ENCODE measurements around the gene TMEM205. TPM values are rescaled to one million over a fixed set of nuclear protein-coding genes. Genes with fewer than 3 reads are reported as not detected.

The TMEM205 gene
- total RNA-seq, 2 donors from 2014 or later = 219 to 541 TPM

GRCh38 chr19:11363881-11364280 lies 17.8 kb upstream of the TMEM205 start:
- no peak for DNase-seq (ENCODE audit: low spot score)
- 83% methylated on average over 10 of the region's 10 CpGs for WGBS
- TF ChIP-seq CTCF (IDR thresholded peaks at IDR 0.05) = no peak
- TF ChIP-seq POLR2A (IDR thresholded peaks at IDR 0.05) = no peak
- no peak for TF ChIP-seq POLR2AphosphoS5 (IDR thresholded peaks at IDR 0.05)
- H3K36me3 ChIP-seq = peaks cover 0 to 3% of the 10 kb centered on the region in 2 donors
- H3K27me3 ChIP-seq (replicated peaks; ENCODE audit: insufficient read depth) = no peaks in the 10 kb centered on the region
- H3K4me1 ChIP-seq (replicated peaks) = no peaks in the 10 kb centered on the region
- H3K4me3 ChIP-seq = no peak overlapping the region
- H3K9me3 ChIP-seq = no peaks in the 10 kb centered on the region
- H3K27ac ChIP-seq = no peak overlapping the region
- intact Hi-C loops (cut with DNase I) = no loop called here

DNA sequence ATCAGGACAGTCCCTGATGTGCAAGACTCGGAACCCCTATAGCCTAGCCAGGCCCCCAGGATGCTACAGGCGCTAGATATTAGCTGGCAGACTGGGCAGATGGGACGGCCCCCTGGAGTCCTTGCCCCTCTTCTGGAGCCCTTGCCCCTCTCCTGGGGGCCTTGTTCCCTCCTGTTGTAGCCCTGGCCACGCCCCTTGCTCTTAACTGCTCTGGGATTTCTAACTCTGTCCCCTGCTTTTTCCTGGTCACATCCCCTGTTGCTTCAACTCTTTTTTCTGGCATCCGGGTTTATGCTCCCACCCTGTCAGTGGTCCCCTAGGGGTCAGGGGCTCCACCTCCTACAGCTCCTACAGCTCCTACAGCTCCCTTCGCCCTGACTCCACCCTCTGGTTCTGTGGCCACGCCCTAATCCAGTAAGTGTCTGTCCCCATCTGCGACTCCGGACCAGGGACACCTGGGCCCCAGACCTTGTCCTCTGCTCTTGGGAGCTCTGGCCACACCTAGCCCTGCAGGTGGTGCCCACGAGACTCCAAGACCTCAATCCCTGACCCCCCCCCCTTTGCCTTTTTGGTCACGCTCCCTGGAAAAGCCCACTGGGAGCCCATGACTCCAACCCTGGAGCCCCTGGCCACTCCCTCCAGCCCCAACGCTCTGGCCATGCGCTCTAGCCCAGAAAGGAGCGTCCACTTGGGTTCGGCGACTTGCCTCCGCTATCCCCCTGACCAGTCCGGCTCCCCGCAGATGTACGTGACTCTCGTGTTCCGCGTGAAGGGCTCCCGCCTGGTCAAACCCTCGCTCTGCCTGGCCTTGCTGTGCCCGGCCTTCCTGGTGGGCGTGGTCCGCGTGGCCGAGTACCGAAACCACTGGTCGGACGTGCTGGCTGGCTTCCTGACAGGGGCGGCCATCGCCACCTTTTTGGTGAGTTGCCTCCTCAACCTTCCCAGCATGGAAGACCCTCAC lies 16.0 kb upstream of the TMEM205 start:
- H3K27ac ChIP-seq = no peak overlapping the region
- TF ChIP-seq POLR2A (IDR thresholded peaks at IDR 0.05) (no peak), CTCF (IDR thresholded peaks at IDR 0.05) (no peak), POLR2AphosphoS5 (IDR thresholded peaks at IDR 0.05) (no peak)

DNA sequence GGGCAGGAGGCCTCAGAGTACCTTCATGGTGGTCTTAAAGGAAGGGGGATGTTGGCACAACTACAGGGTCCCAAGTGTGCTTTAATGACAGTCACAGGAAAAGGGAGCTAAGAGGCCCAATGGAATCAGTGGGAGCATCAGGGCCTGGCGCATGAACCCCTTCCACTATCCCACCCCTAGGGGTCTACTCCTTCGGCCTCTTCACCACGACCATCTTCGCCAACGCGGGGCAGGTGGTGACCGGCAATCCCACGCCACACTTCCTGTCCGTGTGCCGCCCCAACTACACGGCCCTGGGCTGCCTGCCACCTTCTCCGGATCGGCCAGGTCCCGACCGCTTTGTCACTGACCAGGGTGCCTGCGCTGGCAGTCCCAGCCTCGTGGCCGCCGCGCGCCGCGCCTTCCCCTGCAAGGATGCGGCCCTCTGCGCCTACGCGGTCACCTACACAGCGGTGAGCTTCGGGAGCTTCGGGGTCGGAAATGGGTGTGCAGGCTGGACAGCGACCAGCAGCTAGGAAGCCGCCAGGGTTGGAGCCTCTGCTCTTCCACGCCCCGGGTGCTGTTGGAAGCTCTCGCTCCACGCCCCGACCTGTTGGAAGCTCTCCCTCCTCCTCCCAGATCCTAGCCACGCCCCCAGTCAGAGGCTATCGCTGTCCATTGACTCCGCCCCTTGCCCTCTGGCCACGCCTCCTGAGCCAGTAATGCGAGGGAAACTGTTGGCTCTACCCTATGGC lies 15.1 kb upstream of the TMEM205 start:
- no peak for DNase-seq (ENCODE audit: low spot score)
- TF ChIP-seq POLR2A (IDR thresholded peaks at IDR 0.05) (no peak), POLR2AphosphoS5 (IDR thresholded peaks at IDR 0.05) (no peak), CTCF (IDR thresholded peaks at IDR 0.05) (no peak)
- no peak overlapping the region for H3K27ac ChIP-seq
- H3K9me3 ChIP-seq = no peaks in the 10 kb centered on the region
- WGBS = 60% methylated on average over 39 of the region's 43 CpGs
- H3K36me3 ChIP-seq = peaks cover 0 to 3% of the 10 kb centered on the region in 2 donors
- no peaks in the 10 kb centered on the region for H3K27me3 ChIP-seq (replicated peaks; ENCODE audit: insufficient read depth)
- H3K4me3 ChIP-seq = no peak overlapping the region
- intact Hi-C loops (cut with DNase I) = no loop called here
- H3K4me1 ChIP-seq (replicated peaks) = no peaks in the 10 kb centered on the region

More for the DNA sequence above, 16.0 kb upstream of the TMEM205 start:
- Histone ChIP-seq H3K36me3 (peaks cover 0 to 3% of the 10 kb centered on the region in 2 donors), H3K4me3 (no peak overlapping the region), H3K9me3 (no peaks in the 10 kb centered on the region), H3K4me1 (replicated peaks) (no peaks in the 10 kb centered on the region), H3K27me3 (replicated peaks; ENCODE audit: insufficient read depth) (no peaks in the 10 kb centered on the region)
- 82% methylated on average over 35 of the region's 35 CpGs for WGBS
- no peak for DNase-seq (ENCODE audit: low spot score)
- intact Hi-C loops (cut with DNase I) = no loop called here

DNA sequence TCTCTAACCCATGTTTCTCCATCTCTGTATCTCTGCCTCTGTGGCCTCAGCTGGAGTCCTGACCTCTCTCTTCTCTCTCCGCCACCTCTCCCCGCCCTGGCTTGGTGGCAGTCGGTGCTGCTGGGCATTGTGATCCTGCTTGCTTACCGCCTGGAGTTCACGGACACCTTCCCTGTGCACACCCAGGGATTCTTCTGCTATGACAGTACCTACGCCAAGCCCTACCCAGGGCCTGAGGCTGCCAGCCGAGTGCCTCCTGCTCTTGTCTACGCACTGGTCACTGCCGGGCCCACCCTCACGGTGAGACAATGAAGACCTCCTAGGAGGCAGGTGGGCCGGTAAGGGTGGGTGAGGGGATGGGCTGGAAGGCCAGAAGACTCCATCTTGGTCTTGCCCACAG lies 13.4 kb upstream of the TMEM205 start:
- intact Hi-C loops (cut with DNase I) = no loop called here

More for the DNA sequence above, 13.4 kb upstream of the TMEM205 start:
- H3K36me3 ChIP-seq = peaks cover 0 to 2% of the 10 kb centered on the region in 2 donors
- H3K27ac ChIP-seq = no peak overlapping the region
- no peak for TF ChIP-seq POLR2A (IDR thresholded peaks at IDR 0.05)
- TF ChIP-seq POLR2AphosphoS5 (IDR thresholded peaks at IDR 0.05) = no peak
- no peak for TF ChIP-seq CTCF (IDR thresholded peaks at IDR 0.05)
- DNase-seq (ENCODE audit: low spot score) = no peak
- WGBS = 84% methylated on average over 11 of the region's 11 CpGs
- no peaks in the 10 kb centered on the region for H3K27me3 ChIP-seq (replicated peaks; ENCODE audit: insufficient read depth)
- H3K4me3 ChIP-seq = no peak overlapping the region
- H3K4me1 ChIP-seq (replicated peaks) = no peaks in the 10 kb centered on the region
- no peaks in the 10 kb centered on the region for H3K9me3 ChIP-seq

Data from prostate gland (tissue), 2 donors.